RWPE2 (cell line): Measurements from ENCODE around the gene TLK1.
A peak's percentile ranks its signal among the peaks of the same experiment; 100 is the strongest.

ENCODE experiments used
- ATAC-seq: fragments of 200-7000 bp; cut with Tn5 transposase; 3 replicates; pipeline ENCODE4 v1.9.1; 2021; ENCODE audit warnings: low read depth
- DNase-seq: peaks from one replicate; pipeline ENCODE4 v3.0.0-alpha.2; 2020; ENCODE audit warnings: low spot score
- H3K27ac ChIP-seq: fragments of 450-650 bp; 2 replicates; pipeline ENCODE4 v1.5.1; 2017; ENCODE audit warnings: mild to moderate bottlenecking; ENCODE audit not compliant: poor library complexity, severe bottlenecking
- H3K27me3 ChIP-seq: fragments of 250-450 bp; sonication (Bioruptor Pico); 2 replicates; pipeline ENCODE4 v1.5.1; 2021; ENCODE audit warnings: mild to moderate bottlenecking, moderate library complexity; ENCODE audit not compliant: insufficient read depth, poor library complexity, severe bottlenecking
- H3K36me3 ChIP-seq: fragments of 250-450 bp; sonication (Bioruptor Pico); 2 replicates; pipeline ENCODE4 v1.5.1; 2020; ENCODE audit warnings: low read depth, mild to moderate bottlenecking, moderate library complexity
- H3K4me1 ChIP-seq: fragments of 250-450 bp; sonication (Bioruptor Pico); 2 replicates; pipeline ENCODE4 v1.5.1; 2021; ENCODE audit warnings: mild to moderate bottlenecking, moderate library complexity; ENCODE audit not compliant: insufficient read depth, poor library complexity, severe bottlenecking
- H3K4me3 ChIP-seq: fragments of 250-450 bp; sonication (Bioruptor Pico); 2 replicates; pipeline ENCODE4 v1.5.1; 2021; ENCODE audit warnings: mild to moderate bottlenecking, moderate library complexity; ENCODE audit not compliant: severe bottlenecking
- H3K9me3 ChIP-seq: fragments of 250-450 bp; sonication (Bioruptor Pico); 2 replicates; pipeline ENCODE4 v1.5.1; 2021; ENCODE audit warnings: mild to moderate bottlenecking, moderate library complexity; ENCODE audit not compliant: severe bottlenecking
- CTCF ChIP-seq: fragments of 450-650 bp; IDR thresholded peaks from one replicate; pipeline ENCODE4 v1.5.1; 2017; ENCODE audit warnings: mild to moderate bottlenecking, moderate library complexity; ENCODE audit not compliant: poor library complexity, severe bottlenecking

Gene TLK1

GRCh38 chr2:171147081-171147480 is 13.6 kb downstream of the TLK1 start:
- no peaks in the 10 kb centered on the region for H3K9me3 ChIP-seq
- no peak for DNase-seq
- H3K4me3 ChIP-seq: no peak overlapping the region
- peaks cover 7% of the 10 kb centered on the region for H3K4me1 ChIP-seq
- H3K27ac ChIP-seq: peak overlapping the region; percentile 34
- TF ChIP-seq CTCF: no peak
- peaks cover 5% of the 10 kb centered on the region for H3K36me3 ChIP-seq
- peak; percentile 42; the same call in 2 of the 3 replicates for ATAC-seq
- H3K27me3 ChIP-seq: no peaks in the 10 kb centered on the region

GRCh38 chr2:171146633-171147032 is 14.1 kb downstream of the TLK1 start:
- Histone ChIP-seq H3K9me3 (no peaks in the 10 kb centered on the region), H3K4me3 (no peak overlapping the region), H3K36me3 (peaks cover 5% of the 10 kb centered on the region), H3K4me1 (peaks cover 7% of the 10 kb centered on the region), H3K27ac (peak overlapping the region; percentile 34), H3K27me3 (no peaks in the 10 kb centered on the region)
- no peak for TF ChIP-seq CTCF
- ATAC-seq: no peak
- no peak for DNase-seq

GRCh38 chr2:171146071-171146470 is 14.6 kb downstream of the TLK1 start:
- H3K27me3 ChIP-seq: no peaks in the 10 kb centered on the region
- no peaks in the 10 kb centered on the region for H3K9me3 ChIP-seq
- H3K4me1 ChIP-seq: peaks cover 7% of the 10 kb centered on the region
- H3K27ac ChIP-seq: peak overlapping the region; percentile 34
- ATAC-seq (no peak), DNase-seq (no peak)
- peaks cover 5% of the 10 kb centered on the region for H3K36me3 ChIP-seq
- H3K4me3 ChIP-seq: no peak overlapping the region
- TF ChIP-seq CTCF: no peak

- ATAC-seq: no peak
These were observed 17.0 kb downstream of the TLK1 start for GRCh38 chr2:171143670-171144062.

More at GRCh38 chr2:171143670-171144062, 17.0 kb downstream of the TLK1 start:
- H3K27me3 ChIP-seq: no peaks in the 10 kb centered on the region
- peaks cover 5% of the 10 kb centered on the region for H3K36me3 ChIP-seq
- H3K27ac ChIP-seq: no peak overlapping the region
- DNase-seq: no peak
- no peak overlapping the region for H3K4me3 ChIP-seq
- TF ChIP-seq CTCF: no peak
- peaks cover 7% of the 10 kb centered on the region for H3K4me1 ChIP-seq
- H3K9me3 ChIP-seq: no peaks in the 10 kb centered on the region
